ENCODE results near the gene SART3. TPM values are rescaled to one million over a fixed set of nuclear protein-coding genes. Genes with fewer than 3 reads are reported as not detected.

SART3 gene
- total RNA-seq, 2 donors from 2014 or later: 33.4 to 44.4 TPM

- no peaks in the 10 kb centered on the region for H3K9me3 ChIP-seq
- no peak overlapping the region for H3K4me3 ChIP-seq
- H3K27ac ChIP-seq: peak overlapping the region in 1 of 2 donors; percentile 11
- no peak for DNase-seq (ENCODE audit: low spot score)
- peaks cover 0 to 20% of the 10 kb centered on the region in 2 donors for H3K4me1 ChIP-seq
- TF ChIP-seq CTCF (IDR thresholded peaks at IDR 0.05): no peak
- no peaks in the 10 kb centered on the region for H3K27me3 ChIP-seq
- H3K36me3 ChIP-seq: no peaks in the 10 kb centered on the region
Measured at GRCh38 chr12:108580531-108580930, 19.6 kb upstream of the SART3 start.

GRCh38 chr12:108578813-108579212 is 17.8 kb upstream of the SART3 start:
- Histone ChIP-seq H3K36me3 (no peaks in the 10 kb centered on the region), H3K4me3 (no peak overlapping the region), H3K27me3 (no peaks in the 10 kb centered on the region), H3K9me3 (no peaks in the 10 kb centered on the region), H3K27ac (no peak overlapping the region), H3K4me1 (peaks cover 0 to 20% of the 10 kb centered on the region in 2 donors)
- no peak for TF ChIP-seq CTCF (IDR thresholded peaks at IDR 0.05)
- no peak for DNase-seq (ENCODE audit: low spot score)

- Histone ChIP-seq H3K4me1 (peaks cover 0 to 20% of the 10 kb centered on the region in 2 donors), H3K27ac (no peak overlapping the region), H3K36me3 (no peaks in the 10 kb centered on the region), H3K4me3 (no peak overlapping the region), H3K27me3 (no peaks in the 10 kb centered on the region), H3K9me3 (no peaks in the 10 kb centered on the region)
- no peak for TF ChIP-seq CTCF (IDR thresholded peaks at IDR 0.05)
- DNase-seq (ENCODE audit: low spot score): no peak
Measured at GRCh38 chr12:108578264-108578663, 17.3 kb upstream of the SART3 start.

- no peaks in the 10 kb centered on the region for H3K9me3 ChIP-seq
- no peak overlapping the region for H3K27ac ChIP-seq
- TF ChIP-seq CTCF (IDR thresholded peaks at IDR 0.05): no peak
- H3K4me1 ChIP-seq: peaks cover 0 to 20% of the 10 kb centered on the region in 2 donors
- H3K27me3 ChIP-seq: no peaks in the 10 kb centered on the region
- H3K36me3 ChIP-seq: no peaks in the 10 kb centered on the region
- no peak overlapping the region for H3K4me3 ChIP-seq
- no peak for DNase-seq (ENCODE audit: low spot score)
Measured at GRCh38 chr12:108577458-108577857, 16.5 kb upstream of the SART3 start.

- H3K27me3 ChIP-seq: no peaks in the 10 kb centered on the region
- TF ChIP-seq CTCF (IDR thresholded peaks at IDR 0.05): no peak
- no peaks in the 10 kb centered on the region for H3K36me3 ChIP-seq
- no peak overlapping the region for H3K4me3 ChIP-seq
- no peak overlapping the region for H3K27ac ChIP-seq
- H3K9me3 ChIP-seq: no peaks in the 10 kb centered on the region
- no peak for DNase-seq (ENCODE audit: low spot score)
- peaks cover 0 to 20% of the 10 kb centered on the region in 2 donors for H3K4me1 ChIP-seq
Measured at GRCh38 chr12:108576660-108577234, 15.8 kb upstream of the SART3 start.

Data from right atrium auricular region (tissue), 2 donors.